H9 (cell line): Measurements from ENCODE around the gene OXER1. TPM values are rescaled to one million over a fixed set of nuclear protein-coding genes. Genes with fewer than 3 reads are reported as not detected.

Experiments used
- DNase-seq: peaks from one replicate; pipeline ENCODE4 v3.0.0-alpha.2; 2017
- H2AFZ ChIP-seq: one replicate; pipeline ENCODE4 v1.6.1; 2013; ENCODE audit warnings: mild to moderate bottlenecking, low read length, control low read depth, moderate library complexity
- H2AK5ac ChIP-seq: 2 replicates; pipeline ENCODE4 v1.6.1; 2013; ENCODE audit warnings: low read length, control low read depth, mixed read lengths; ENCODE audit not compliant: insufficient read length
- H2BK120ac ChIP-seq: one replicate; pipeline ENCODE4 v1.6.1; 2013; ENCODE audit warnings: low read depth, mild to moderate bottlenecking, low read length, control low read depth, inconsistent platforms; ENCODE audit not compliant: poor library complexity, severe bottlenecking
- H2BK12ac ChIP-seq: 2 replicates; pipeline ENCODE4 v1.6.1; 2013; ENCODE audit warnings: low read length, control low read depth, mixed read lengths, low read depth; ENCODE audit not compliant: insufficient read length
- H2BK15ac ChIP-seq: 2 replicates; pipeline ENCODE4 v1.6.1; 2013; ENCODE audit warnings: low read depth, low read length, control low read depth
- H2BK20ac ChIP-seq: one replicate; pipeline ENCODE4 v1.6.1; 2013; ENCODE audit warnings: low read depth, mild to moderate bottlenecking, low read length, control low read depth, inconsistent platforms; ENCODE audit not compliant: poor library complexity, severe bottlenecking
- H2BK5ac ChIP-seq: 2 replicates; pipeline ENCODE4 v1.6.1; 2013; ENCODE audit warnings: low read length, control low read depth, mixed read lengths; ENCODE audit not compliant: insufficient read length
- H3K14ac ChIP-seq: 2 replicates; pipeline ENCODE4 v1.6.1; 2013; ENCODE audit warnings: low read length, control low read depth; ENCODE audit not compliant: insufficient read depth
- H3K18ac ChIP-seq: 2 replicates; pipeline ENCODE4 v1.6.1; 2013; ENCODE audit warnings: low read depth, mild to moderate bottlenecking, mixed read lengths, low read length, control low read depth; ENCODE audit not compliant: insufficient read length
- H3K23ac ChIP-seq: 2 replicates; pipeline ENCODE4 v1.6.1; 2013; ENCODE audit warnings: low read length, control low read depth, mixed read lengths, low read depth; ENCODE audit not compliant: insufficient read length
- H3K23me2 ChIP-seq: 2 replicates; pipeline ENCODE4 v1.6.1; 2013; ENCODE audit warnings: low read depth, mild to moderate bottlenecking, mixed read lengths, low read length, control low read depth; ENCODE audit not compliant: insufficient read length, poor library complexity, severe bottlenecking
- H3K27ac ChIP-seq: 2 replicates; pipeline ENCODE4 v1.5.1; 2013; ENCODE audit warnings: low read length, control low read depth, mixed read lengths, low read depth; ENCODE audit not compliant: insufficient read length
- H3K27me3 ChIP-seq: 2 replicates; pipeline ENCODE4 v1.6.1; 2013; ENCODE audit warnings: low read length, control low read depth, inconsistent platforms; ENCODE audit not compliant: insufficient read depth
- H3K4ac ChIP-seq: 2 replicates; pipeline ENCODE4 v1.6.1; 2013; ENCODE audit warnings: low read depth, mild to moderate bottlenecking, control low read depth, inconsistent platforms, low read length, moderate library complexity
- H3K4me1 ChIP-seq: 2 replicates; pipeline ENCODE4 v1.6.1; 2013; ENCODE audit warnings: low read length, control low read depth, inconsistent platforms; ENCODE audit not compliant: insufficient read depth
- H3K4me2 ChIP-seq: 2 replicates; pipeline ENCODE4 v1.6.1; 2013; ENCODE audit warnings: low read length, control low read depth, mixed read lengths; ENCODE audit not compliant: insufficient read length, insufficient read depth
- H3K56ac ChIP-seq: 2 replicates; pipeline ENCODE4 v1.6.1; 2013; ENCODE audit warnings: low read depth, mild to moderate bottlenecking, mixed read lengths, low read length, control low read depth; ENCODE audit not compliant: insufficient read length
- H3K79me1 ChIP-seq: 2 replicates; pipeline ENCODE4 v1.6.1; 2013; ENCODE audit warnings: low read depth, mild to moderate bottlenecking, moderate library complexity, low read length, control low read depth, inconsistent platforms; ENCODE audit not compliant: insufficient read depth, poor library complexity, severe bottlenecking
- H3K79me2 ChIP-seq: 2 replicates; pipeline ENCODE4 v1.6.1; 2013; ENCODE audit warnings: low read length, control low read depth, inconsistent platforms; ENCODE audit not compliant: insufficient read depth
- H3K9ac ChIP-seq: 2 replicates; pipeline ENCODE4 v1.6.1; 2013; ENCODE audit warnings: low read length, control low read depth, mixed read lengths; ENCODE audit not compliant: insufficient read length; ENCODE audit errors: extremely low read depth
- H3K9me3 ChIP-seq: one replicate; pipeline ENCODE4 v1.6.1; 2013; ENCODE audit warnings: low read depth, low read length, inconsistent platforms; ENCODE audit not compliant: control insufficient read depth
- H3T11ph ChIP-seq: one replicate; pipeline ENCODE4 v1.6.1; 2013; ENCODE audit warnings: mild to moderate bottlenecking, low read length, control low read depth, inconsistent platforms
- H4K20me1 ChIP-seq: one replicate; pipeline ENCODE4 v1.6.1; 2013; ENCODE audit not compliant: control insufficient read depth, insufficient read length, insufficient read depth
- H4K5ac ChIP-seq: 2 replicates; pipeline ENCODE4 v1.6.1; 2013; ENCODE audit warnings: low read depth, mild to moderate bottlenecking, mixed read lengths, low read length, control low read depth; ENCODE audit not compliant: insufficient read length
- H4K8ac ChIP-seq: replicated peaks from 2 replicates; pipeline ENCODE4 v1.6.1; 2013; ENCODE audit warnings: low read length, control low read depth, mixed read lengths, low read depth; ENCODE audit not compliant: insufficient read length
- H4K91ac ChIP-seq: 2 replicates; pipeline ENCODE4 v1.6.1; 2013; ENCODE audit warnings: low read depth, mild to moderate bottlenecking, moderate library complexity, mixed read lengths, low read length, control low read depth; ENCODE audit not compliant: insufficient read length
- H3K27ac Mint-ChIP-seq, 3 experiments: 2 replicates in 2 of 3; 3 replicates in 1 of 3; pipeline ENCODE4 v1.8.0; 2020 to 2021; ENCODE audit warnings: mixed read lengths in 3 of 3, mild to moderate bottlenecking in 1 of 3, moderate library complexity in 1 of 3
- H3K27me3 Mint-ChIP-seq: 2 replicates; pipeline ENCODE4 v1.8.0; 2021; ENCODE audit warnings: low read depth, mild to moderate bottlenecking, moderate library complexity, mixed read lengths
- H3K36me3 Mint-ChIP-seq, 3 experiments: 2 replicates in 2 of 3; 3 replicates in 1 of 3; pipeline ENCODE4 v1.8.0; 2020 to 2021; ENCODE audit warnings: low read depth in 3 of 3, mixed read lengths in 3 of 3; ENCODE audit not compliant: insufficient read depth in 1 of 3
- H3K4me1 Mint-ChIP-seq, 2 experiments: 2 replicates each; pipeline ENCODE4 v1.8.0; 2020; ENCODE audit warnings: mixed read lengths in 2 of 2
- H3K4me3 Mint-ChIP-seq, 2 experiments: 2 replicates in 1 of 2; 3 replicates in 1 of 2; pipeline ENCODE4 v1.8.0; 2020 to 2021; ENCODE audit warnings: mild to moderate bottlenecking in 2 of 2, mixed read lengths in 2 of 2, moderate library complexity in 1 of 2
- H3K9me3 Mint-ChIP-seq, 2 experiments: 2 replicates in 1 of 2; 3 replicates in 1 of 2; pipeline ENCODE4 v1.8.0; 2020; ENCODE audit warnings: mild to moderate bottlenecking in 2 of 2, mixed read lengths in 2 of 2, moderate library complexity in 1 of 2
- CTCF ChIP-seq: fragments of 200-600 bp; sonication (generic); conservative IDR thresholded peaks from 3 replicates; pipeline ENCODE4 v1.8.0; 2021; ENCODE audit warnings: antibody characterized with exemption, mild to moderate bottlenecking
- WGBS: extraction: QIAGEN DNeasy Blood & Tissue Kit; methylation state at CpG from one replicate; pipeline ENCODE4 v1.1.7; 2013; ENCODE audit warnings: missing lambda C conversion rate, low lambda C conversion rate, mixed read lengths; ENCODE audit not compliant: insufficient read length; ENCODE audit errors: extremely low coverage; 5-methylcytosine and 5-hydroxymethylcytosine counted together
- total RNA-seq: library from RNA; stranded (reverse); gene quantifications from 2 replicates; pipeline ENCODE4 v1.2.1, GENCODE V29; 2021

Gene OXER1
- total RNA-seq, 1 experiment from 2014 or later: 1.6 TPM

GRCh38 chr2:42757981-42758740 is 5.8 kb downstream of the OXER1 start:
- WGBS: no CpG with 5 or more reads among the region's 4 CpGs

More at GRCh38 chr2:42757981-42758740, 5.8 kb downstream of the OXER1 start:
- H2AK5ac ChIP-seq: no peak overlapping the region
- Mint-ChIP-seq H3K27ac (peak overlapping the region; percentile 11 to 74 (median 21); a peak in 3 of 7 replicates), H3K4me1 (peaks cover 11 to 31% of the 10 kb centered on the region in 2 experiments), H3K9me3 (no peaks in the 10 kb centered on the region), H3K4me3 (no peak overlapping the region), H3K27me3 (no peaks in the 10 kb centered on the region), H3K36me3 (peaks cover 3 to 11% (median 6%) of the 10 kb centered on the region in 3 experiments; a peak in 5 of 7 replicates)
- DNase-seq: no peak
- no peak overlapping the region for H2BK120ac ChIP-seq
- H4K20me1 ChIP-seq: no peaks in the 10 kb centered on the region
- H3K23me2 ChIP-seq: no peaks in the 10 kb centered on the region
- no peak overlapping the region for H2BK20ac ChIP-seq
- H2BK15ac ChIP-seq: no peak overlapping the region
- no peak overlapping the region for H3K4me2 ChIP-seq
- H3K4me1 ChIP-seq: no peaks in the 10 kb centered on the region
- H3K23ac ChIP-seq: no peak overlapping the region
- no peak overlapping the region for H3T11ph ChIP-seq
- H3K9ac ChIP-seq: no peak overlapping the region
- TF ChIP-seq CTCF: no peak
- H2AFZ ChIP-seq: no peak overlapping the region
- H3K27me3 ChIP-seq: no peaks in the 10 kb centered on the region
- no peak overlapping the region for H3K14ac ChIP-seq
- H3K9me3 ChIP-seq: no peaks in the 10 kb centered on the region
- H4K91ac ChIP-seq: no peak overlapping the region
- no peak overlapping the region for H3K18ac ChIP-seq
- no peak overlapping the region for H3K27ac ChIP-seq
- H4K5ac ChIP-seq: no peak overlapping the region
- H3K79me1 ChIP-seq: no peaks in the 10 kb centered on the region
- no peak overlapping the region for H2BK5ac ChIP-seq
- no peaks in the 10 kb centered on the region for H3K79me2 ChIP-seq
- no peak overlapping the region for H3K4ac ChIP-seq
- H3K56ac ChIP-seq: no peak overlapping the region
- H4K8ac ChIP-seq: no peak overlapping the region
- no peak overlapping the region for H2BK12ac ChIP-seq
